Cardiac muscle cell (in vitro differentiated cells and primary cell): ENCODE measurements around the gene SCRT2. TPM values are rescaled to one million over a fixed set of nuclear protein-coding genes. Genes with fewer than 3 reads are reported as not detected.
"Not testable (repeated sequence)": the region's sequence is repeated elsewhere in the genome, so short reads cannot be mapped to it uniquely, and the experiment has no call there.

Experiments used
- DNase-seq, 2 donors: peaks; one replicate each; pipeline versions ENCODE4 v3.0.0 to v3.0.0-alpha.2; 2010 to 2017; ENCODE audit warnings: low read depth in 1 of 2, low spot score in 1 of 2
- H3K27ac ChIP-seq: fragments of 200-600 bp; sonication (generic); 2 replicates; pipeline ENCODE4 v1.5.1; 2016
- H3K27me3 ChIP-seq: fragments of 200-600 bp; sonication (generic); 2 replicates; pipeline ENCODE4 v1.6.0; 2016; ENCODE audit warnings: control low read depth
- H3K36me3 ChIP-seq: fragments of 200-600 bp; sonication (generic); 2 replicates; pipeline ENCODE4 v1.5.1; 2016; ENCODE audit warnings: control low read depth
- H3K4me1 ChIP-seq: fragments of 200-600 bp; sonication (generic); 2 replicates; pipeline ENCODE4 v1.8.1; 2017; ENCODE audit warnings: low read depth, mild to moderate bottlenecking, mixed run types
- H3K4me3 ChIP-seq: fragments of 200-600 bp; sonication (generic); 2 replicates; pipeline ENCODE4 v1.5.1; 2016; ENCODE audit warnings: mild to moderate bottlenecking
- H3K9me3 ChIP-seq: fragments of 200-600 bp; sonication (generic); 2 replicates; pipeline ENCODE4 v1.5.1; 2017; ENCODE audit warnings: low read depth, mild to moderate bottlenecking, control low read depth
- polyA plus RNA-seq: library from polyadenylated mRNA; unstranded; fragments of >200 nt; fragmentation: Nextera tagmentation; extraction: Ambion mirVana; gene quantifications from 2 replicates; pipeline ENCODE4 v1.2.1, GENCODE V29; 2016
- total RNA-seq: library from RNA; depleted of rRNA; stranded (reverse); fragments of >200 nt; gene quantifications from 2 replicates; pipeline ENCODE4 v1.2.3, GENCODE V29; 2016
- TF ChIP-seq, protein P1 (sequence below): IDR thresholded peaks from 2 replicates; pipeline ENCODE4 v1.5.1; 2012; ENCODE audit warnings: low read depth, mild to moderate bottlenecking, low read length

Gene SCRT2
- total RNA-seq (not detected in 2 replicates), polyA plus RNA-seq (not detected in 2 replicates)

DNA sequence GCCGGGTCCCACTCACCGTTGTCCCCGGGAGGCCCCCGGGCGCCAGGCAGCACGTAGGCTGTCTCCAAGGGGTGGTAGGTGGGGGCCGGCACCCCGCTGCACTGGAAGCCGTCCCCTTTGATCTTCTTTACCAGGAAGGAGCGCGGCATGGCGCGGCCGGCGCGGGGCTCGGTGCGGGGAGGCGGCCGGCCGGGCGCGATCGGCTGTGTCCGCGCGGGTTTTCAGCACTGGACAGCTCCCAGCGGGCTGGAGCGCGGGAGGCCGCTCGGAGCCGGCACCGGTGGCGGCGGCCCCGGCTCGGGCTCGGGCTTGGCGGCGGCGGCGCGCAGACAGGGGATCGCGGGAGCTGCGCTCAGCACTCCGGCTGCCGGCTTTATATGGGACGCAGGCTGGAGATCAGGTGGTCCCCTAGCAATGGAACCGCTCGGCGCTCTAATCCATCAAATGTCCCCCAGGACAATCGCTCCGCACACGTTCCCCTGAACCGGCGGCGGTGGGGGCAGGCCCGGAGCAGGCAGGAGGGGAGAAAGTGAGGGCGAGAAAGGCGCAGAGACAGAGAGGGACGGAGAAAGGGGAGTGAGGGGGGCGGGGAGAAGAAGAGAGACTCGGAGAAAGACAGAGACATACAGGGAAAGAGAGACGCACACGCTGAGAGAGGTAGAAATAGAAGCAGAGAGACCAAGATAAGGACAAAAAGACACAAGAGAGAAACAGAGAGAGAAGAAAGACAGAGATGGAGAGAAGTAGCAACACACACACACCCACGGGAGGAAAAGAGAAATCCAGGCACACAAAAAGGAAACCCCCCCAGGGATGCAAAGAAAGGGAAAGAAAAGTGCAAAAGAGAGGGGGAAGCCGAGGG, at the start of gene SCRT2:
Gene SCRT2, minus strand, starts transcription at position 350 of the 862 bp plus-strand sequence. Its CDS starts 201 bp downstream, at position 149.
- no peaks in the 10 kb centered on the region for H3K9me3 ChIP-seq
- peaks cover 4% of the 10 kb centered on the region for H3K4me1 ChIP-seq
- no peaks in the 10 kb centered on the region for H3K36me3 ChIP-seq
- DNase-seq: peak; percentile 83 to 94
- TF ChIP-seq, protein P1, sequence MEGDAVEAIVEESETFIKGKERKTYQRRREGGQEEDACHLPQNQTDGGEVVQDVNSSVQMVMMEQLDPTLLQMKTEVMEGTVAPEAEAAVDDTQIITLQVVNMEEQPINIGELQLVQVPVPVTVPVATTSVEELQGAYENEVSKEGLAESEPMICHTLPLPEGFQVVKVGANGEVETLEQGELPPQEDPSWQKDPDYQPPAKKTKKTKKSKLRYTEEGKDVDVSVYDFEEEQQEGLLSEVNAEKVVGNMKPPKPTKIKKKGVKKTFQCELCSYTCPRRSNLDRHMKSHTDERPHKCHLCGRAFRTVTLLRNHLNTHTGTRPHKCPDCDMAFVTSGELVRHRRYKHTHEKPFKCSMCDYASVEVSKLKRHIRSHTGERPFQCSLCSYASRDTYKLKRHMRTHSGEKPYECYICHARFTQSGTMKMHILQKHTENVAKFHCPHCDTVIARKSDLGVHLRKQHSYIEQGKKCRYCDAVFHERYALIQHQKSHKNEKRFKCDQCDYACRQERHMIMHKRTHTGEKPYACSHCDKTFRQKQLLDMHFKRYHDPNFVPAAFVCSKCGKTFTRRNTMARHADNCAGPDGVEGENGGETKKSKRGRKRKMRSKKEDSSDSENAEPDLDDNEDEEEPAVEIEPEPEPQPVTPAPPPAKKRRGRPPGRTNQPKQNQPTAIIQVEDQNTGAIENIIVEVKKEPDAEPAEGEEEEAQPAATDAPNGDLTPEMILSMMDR: no peak
- peaks cover 68% of the 10 kb centered on the region for H3K27me3 ChIP-seq
- no peak within 1 kb of the TSS for H3K27ac ChIP-seq
- H3K4me3 ChIP-seq: peak within 1 kb of the TSS; percentile 23

DNA sequence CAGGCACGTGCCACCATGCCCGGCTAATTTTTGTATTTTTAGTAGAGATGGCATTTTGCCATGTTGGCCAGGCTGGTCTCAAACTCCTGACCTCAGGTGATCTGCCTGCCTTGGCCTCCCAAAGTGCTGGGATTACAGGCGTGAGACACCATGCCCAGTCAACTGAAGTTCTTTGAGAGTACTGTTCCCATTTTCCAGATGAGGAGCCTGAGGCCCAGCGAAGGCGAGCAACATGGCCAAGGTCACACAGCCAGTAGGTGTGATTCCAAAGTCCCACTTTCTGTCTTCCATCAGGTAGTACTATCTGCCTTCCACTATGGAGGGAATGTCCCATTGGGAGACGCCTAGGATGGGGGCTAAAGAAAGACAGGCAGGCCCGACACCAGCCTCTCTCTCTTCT, 49.2 kb upstream of the SCRT2 start:
- H3K27ac ChIP-seq, H3K4me1 ChIP-seq, H3K4me3 ChIP-seq, DNase-seq, H3K36me3 ChIP-seq, H3K9me3 ChIP-seq: not testable (repeated sequence)
- peaks cover 26% of the 10 kb centered on the region for H3K27me3 ChIP-seq

DNA sequence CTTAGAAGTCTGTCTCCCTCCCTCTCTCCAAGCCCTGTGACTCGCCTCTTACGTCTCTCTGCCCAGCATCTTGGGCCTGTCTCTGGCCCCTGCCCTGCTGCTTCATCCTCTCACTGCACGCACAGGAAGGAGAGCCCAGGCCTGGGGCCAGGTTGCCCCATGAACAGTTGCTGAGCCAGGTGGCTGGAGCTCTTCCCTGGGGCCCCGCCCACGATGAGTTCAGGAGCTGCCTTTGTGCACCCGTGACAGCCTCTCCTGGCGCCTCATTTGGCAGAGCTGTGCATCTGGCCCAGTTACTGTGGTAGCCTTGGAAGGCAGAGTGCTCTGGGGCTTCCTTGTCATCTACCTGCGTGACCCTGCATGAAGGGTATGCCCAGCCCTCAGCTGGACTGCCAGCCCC, 48.2 kb upstream of the SCRT2 start:
- Histone ChIP-seq H3K9me3 (no peaks in the 10 kb centered on the region), H3K27ac (no peak overlapping the region), H3K27me3 (peaks cover 22% of the 10 kb centered on the region), H3K4me1 (no peaks in the 10 kb centered on the region), H3K4me3 (no peak overlapping the region), H3K36me3 (no peaks in the 10 kb centered on the region)
- no peak for DNase-seq
- TF ChIP-seq, protein P1: no peak

DNA sequence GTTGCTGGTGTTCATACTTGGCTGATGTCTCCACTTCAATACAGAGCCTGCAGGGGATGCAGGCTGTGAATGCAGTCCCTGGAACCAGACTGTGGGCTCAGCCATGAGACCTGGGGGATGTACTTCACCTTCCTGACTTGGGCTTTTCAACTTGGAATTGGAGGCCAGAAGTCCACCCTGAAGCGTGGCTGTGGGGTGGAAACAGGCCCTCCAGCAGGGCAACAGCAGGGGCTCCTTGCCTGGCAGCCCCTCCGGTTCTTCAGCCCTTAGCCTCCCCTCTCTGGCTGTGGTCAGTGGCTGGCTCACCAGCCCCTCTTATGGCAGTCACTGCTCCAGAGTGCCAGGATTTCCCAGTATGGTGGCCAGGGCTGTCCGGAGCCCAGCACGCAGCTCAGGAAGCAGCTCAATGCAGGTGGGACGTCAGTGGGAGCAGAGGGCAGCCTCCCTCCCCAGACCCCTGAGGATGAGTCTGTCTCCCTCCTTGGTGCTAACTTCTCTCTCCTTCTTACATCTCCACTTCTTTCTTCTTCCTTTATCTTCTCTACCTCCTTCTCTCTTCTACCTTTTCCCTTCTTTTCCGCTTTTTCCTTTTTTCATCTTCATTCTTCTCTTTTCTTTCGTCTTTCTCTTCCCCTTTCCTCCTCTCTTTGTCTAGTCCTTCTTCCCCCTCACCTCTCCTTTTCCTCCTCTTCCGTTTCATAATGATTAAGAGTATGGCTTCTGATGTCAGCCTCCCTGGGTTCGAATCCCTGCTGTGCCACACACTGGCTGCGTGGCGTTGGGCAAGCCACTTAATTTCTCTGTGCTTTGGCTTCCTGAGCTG, 47.4 kb upstream of the SCRT2 start:
- DNase-seq: no peak
- Histone ChIP-seq H3K27me3 (peaks cover 22% of the 10 kb centered on the region), H3K9me3 (no peaks in the 10 kb centered on the region), H3K4me3 (no peak overlapping the region), H3K36me3 (no peaks in the 10 kb centered on the region), H3K4me1 (no peaks in the 10 kb centered on the region), H3K27ac (no peak overlapping the region)
- TF ChIP-seq, protein P1: no peak

DNA sequence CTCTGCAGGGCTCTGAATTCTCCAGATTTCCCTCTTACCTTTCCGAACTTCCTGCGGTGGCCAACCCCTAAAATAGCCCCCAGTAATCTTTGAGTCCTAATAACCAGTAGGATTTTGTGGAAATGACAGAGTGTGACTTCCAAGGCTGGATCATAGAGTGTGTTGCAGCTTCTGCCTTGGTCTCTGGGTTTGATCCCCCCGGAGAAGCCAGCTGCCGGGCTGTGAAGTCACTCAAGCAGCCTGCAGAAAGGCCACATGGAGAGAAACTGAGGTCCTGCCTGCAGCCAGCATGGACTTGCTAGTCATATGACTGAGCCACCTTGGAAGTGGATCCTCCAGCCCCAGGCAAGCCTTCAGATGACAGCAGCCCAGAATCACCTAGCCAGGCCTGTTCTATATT, 46.3 kb upstream of the SCRT2 start:
- DNase-seq: no peak
- H3K9me3 ChIP-seq: no peaks in the 10 kb centered on the region
- H3K27me3 ChIP-seq: peaks cover 14% of the 10 kb centered on the region
- H3K27ac ChIP-seq: no peak overlapping the region
- TF ChIP-seq, protein P1: no peak
- no peaks in the 10 kb centered on the region for H3K4me1 ChIP-seq
- no peaks in the 10 kb centered on the region for H3K36me3 ChIP-seq
- H3K4me3 ChIP-seq: no peak overlapping the region

DNA sequence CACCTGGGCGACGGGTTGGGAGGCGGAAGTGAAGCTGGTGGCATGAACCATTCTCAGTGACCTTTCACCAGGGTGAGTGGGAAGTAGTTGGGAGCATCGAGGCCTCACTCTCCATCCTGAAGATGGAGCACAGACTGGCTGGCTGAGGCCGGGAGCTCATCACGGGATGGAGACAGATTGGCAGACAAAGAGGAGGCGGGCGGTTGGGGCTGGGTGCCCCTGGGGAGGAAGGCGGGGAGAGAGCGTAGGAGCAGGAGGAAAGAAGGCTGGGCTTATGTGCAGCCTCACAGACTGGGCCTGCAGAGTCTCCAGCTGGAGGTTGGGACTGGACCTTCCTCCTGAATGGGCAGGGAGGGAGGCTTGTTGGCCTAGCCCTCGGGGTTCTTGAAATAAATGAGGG, 44.2 kb upstream of the SCRT2 start:
- Histone ChIP-seq H3K4me3 (no peak overlapping the region), H3K27me3 (peaks cover 7% of the 10 kb centered on the region), H3K27ac (no peak overlapping the region), H3K4me1 (no peaks in the 10 kb centered on the region), H3K9me3 (no peaks in the 10 kb centered on the region), H3K36me3 (no peaks in the 10 kb centered on the region)
- TF ChIP-seq, protein P1: no peak
- DNase-seq: peak in 1 of 2 donors; percentile 13
